ENCODE data around the gene SNAP29. TPM values are rescaled to one million over a fixed set of nuclear protein-coding genes. Genes with fewer than 3 reads are reported as not detected.

The SNAP29 gene
- total RNA-seq, 1 experiment from 2014 or later: 17.2 TPM

DNA sequence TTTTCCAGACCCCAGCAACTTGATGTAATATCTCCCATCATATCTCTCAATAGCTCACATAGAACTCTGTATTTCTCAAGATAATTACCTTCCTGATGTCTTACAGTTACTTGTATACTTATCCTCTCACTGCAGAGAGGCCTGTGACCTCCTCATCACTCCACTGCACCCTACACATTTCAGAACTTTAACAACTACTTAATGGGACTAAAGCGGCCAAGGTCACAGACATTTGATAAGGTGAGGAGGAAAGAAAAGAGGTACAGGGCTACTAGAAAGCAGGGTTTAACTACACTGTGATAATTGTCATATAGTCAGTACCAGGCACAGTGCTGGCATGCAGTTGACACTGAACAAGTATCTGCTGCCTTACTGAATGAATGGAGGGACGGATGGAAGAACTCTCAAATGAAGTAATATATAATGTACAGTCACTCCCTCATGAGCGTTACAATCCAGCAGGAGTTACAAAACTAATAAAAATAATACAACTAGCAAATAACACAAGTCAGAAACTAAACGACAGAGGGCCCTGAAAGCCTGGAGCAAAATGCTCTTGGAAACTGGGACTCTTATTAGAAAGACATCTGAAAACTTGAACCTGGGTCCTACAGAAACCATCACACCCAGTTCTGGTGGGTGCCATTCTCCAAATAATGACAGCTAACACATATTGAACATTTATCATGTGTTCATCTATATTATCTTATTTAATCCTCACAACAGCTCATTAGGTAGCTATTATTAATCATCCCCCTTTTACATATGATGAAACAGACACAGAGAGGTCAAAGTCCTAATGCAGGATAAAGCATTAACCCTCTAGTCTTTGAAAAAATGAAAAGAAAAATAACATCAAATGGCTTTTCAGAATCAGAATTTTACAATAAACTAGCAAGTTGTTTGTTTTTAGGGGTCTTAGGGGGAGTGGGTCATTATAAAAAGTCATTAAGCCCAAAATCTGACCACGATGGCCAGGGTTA, 14.5 kb upstream of the SNAP29 start:
- Histone ChIP-seq H3K27me3 (replicated peaks) (no peaks in the 10 kb centered on the region), H3K36me3 (no peaks in the 10 kb centered on the region), H3K4me1 (replicated peaks) (no peaks in the 10 kb centered on the region), H3K27ac (no peak overlapping the region), H3K9me3 (replicated peaks) (no peaks in the 10 kb centered on the region; the same call in none of the 2 replicates), H3K4me3 (no peak overlapping the region)
- DNase-seq (ENCODE audit: low read depth in 1 of 2, low spot score in 2 of 2): no peak

DNA sequence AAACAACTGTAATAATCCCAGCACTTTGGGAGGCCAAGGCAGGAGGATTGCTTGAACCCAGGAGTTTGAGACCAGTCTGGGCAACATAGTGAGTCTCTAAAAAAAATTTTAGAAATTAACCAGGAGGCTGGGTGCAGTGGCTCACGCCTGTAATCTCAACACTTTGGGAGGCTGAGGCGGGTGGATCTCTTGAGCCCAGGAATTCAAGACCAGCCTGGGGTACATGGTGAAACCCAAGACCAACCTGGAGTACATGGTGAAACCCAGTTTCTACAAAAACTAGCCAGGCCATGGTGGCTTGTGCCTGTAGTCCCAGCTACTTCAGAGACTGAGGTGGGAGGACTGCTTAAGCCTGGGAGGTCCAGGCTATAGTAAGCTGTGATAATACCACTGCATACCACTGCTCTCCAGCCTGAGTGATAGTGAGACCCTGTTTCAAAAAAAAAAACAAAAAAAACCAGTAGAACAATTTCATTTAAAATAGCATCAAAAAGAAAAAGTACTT, 11.4 kb upstream of the SNAP29 start:
- no peak overlapping the region for H3K27ac ChIP-seq
- no peak for DNase-seq (ENCODE audit: low read depth in 1 of 2, low spot score in 2 of 2)
- H3K4me3 ChIP-seq: no peak overlapping the region
- H3K9me3 ChIP-seq (replicated peaks): no peaks in the 10 kb centered on the region; the same call in none of the 2 replicates
- H3K4me1 ChIP-seq (replicated peaks): no peaks in the 10 kb centered on the region
- H3K27me3 ChIP-seq (replicated peaks): no peaks in the 10 kb centered on the region
- H3K36me3 ChIP-seq: no peaks in the 10 kb centered on the region

DNA sequence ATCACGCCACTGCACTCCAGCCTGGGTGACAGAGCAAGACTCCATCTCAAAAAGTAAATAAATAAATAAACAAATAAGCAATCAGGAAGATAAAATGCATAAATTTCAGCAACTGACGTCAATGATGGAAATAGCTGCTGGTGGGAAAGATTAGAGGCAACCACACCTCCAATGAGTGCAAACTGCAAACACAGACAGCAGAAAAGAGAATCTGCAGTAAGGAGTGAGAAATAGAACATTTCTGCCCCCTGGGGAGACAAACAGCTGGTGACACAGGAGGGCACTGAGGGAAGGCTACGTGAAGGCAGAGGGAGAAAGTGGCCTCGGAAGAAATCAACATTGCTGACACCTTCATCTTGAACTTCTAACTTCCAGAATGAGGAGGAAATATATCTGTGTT, 6.7 kb upstream of the SNAP29 start:
- H3K27ac ChIP-seq: no peak overlapping the region
- no peaks in the 10 kb centered on the region for H3K27me3 ChIP-seq (replicated peaks)
- H3K4me3 ChIP-seq: no peak overlapping the region
- peaks cover 2% of the 10 kb centered on the region for H3K4me1 ChIP-seq (replicated peaks)
- no peak for DNase-seq (ENCODE audit: low read depth in 1 of 2, low spot score in 2 of 2)
- no peaks in the 10 kb centered on the region for H3K9me3 ChIP-seq (replicated peaks)
- no peaks in the 10 kb centered on the region for H3K36me3 ChIP-seq

DNA sequence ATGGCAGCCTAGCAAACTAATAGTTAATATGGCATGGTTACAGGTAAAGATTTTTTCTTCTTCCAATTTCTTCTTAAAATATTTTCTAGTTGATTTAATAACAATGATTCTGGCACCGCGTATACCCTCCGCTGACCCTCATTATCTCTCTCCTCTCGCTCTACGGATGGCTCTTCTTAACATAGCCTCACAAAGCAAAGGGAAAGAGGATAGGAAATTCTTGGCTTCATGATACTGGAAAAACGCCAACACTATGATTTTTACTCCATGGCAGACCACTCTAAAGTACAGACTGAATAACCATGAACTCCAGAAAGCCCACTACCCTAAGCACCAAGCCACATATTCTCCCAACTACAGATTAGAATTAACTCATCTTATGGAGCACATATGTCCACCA, 6.3 kb upstream of the SNAP29 start:
- Histone ChIP-seq H3K36me3 (no peaks in the 10 kb centered on the region), H3K27me3 (replicated peaks) (no peaks in the 10 kb centered on the region), H3K27ac (no peak overlapping the region), H3K9me3 (replicated peaks) (no peaks in the 10 kb centered on the region), H3K4me3 (no peak overlapping the region), H3K4me1 (replicated peaks) (peaks cover 7% of the 10 kb centered on the region)
- DNase-seq (ENCODE audit: low read depth in 1 of 2, low spot score in 2 of 2): no peak

GRCh38 chr22:20853236-20853660, 5.6 kb upstream of the SNAP29 start:
- no peaks in the 10 kb centered on the region; the same call in 1 of the 2 replicates for H3K36me3 ChIP-seq
- peaks cover 11% of the 10 kb centered on the region for H3K4me1 ChIP-seq (replicated peaks)
- no peak overlapping the region for H3K27ac ChIP-seq
- no peak for DNase-seq (ENCODE audit: low read depth in 1 of 2, low spot score in 2 of 2)
- H3K9me3 ChIP-seq (replicated peaks): no peaks in the 10 kb centered on the region
- H3K27me3 ChIP-seq (replicated peaks): no peaks in the 10 kb centered on the region
- no peak overlapping the region for H3K4me3 ChIP-seq

DNA sequence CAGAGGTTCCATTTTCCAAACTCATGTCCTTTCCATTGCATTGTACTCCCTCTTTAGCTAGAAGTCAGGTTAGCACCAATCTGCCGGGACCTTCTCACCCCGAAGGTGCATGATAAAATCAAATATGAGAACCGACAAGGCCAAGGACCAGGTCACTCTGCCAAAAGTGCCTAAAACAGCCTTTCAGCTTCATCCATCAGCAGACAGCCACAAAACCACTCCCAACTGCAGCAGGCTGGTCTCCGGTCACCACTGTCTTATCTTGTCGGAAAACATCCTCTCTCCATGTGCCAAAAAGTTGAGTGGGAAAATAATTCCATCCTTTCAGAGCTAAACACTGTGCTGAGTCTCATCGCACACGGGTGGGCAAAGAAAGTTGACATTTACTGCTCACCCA, 1.6 kb upstream of the SNAP29 start:
- H3K36me3 ChIP-seq: peaks cover 16% of the 10 kb centered on the region
- H3K27ac ChIP-seq: no peak overlapping the region
- DNase-seq (ENCODE audit: low read depth in 1 of 2, low spot score in 2 of 2): no peak
- no peaks in the 10 kb centered on the region for H3K27me3 ChIP-seq (replicated peaks)
- H3K9me3 ChIP-seq (replicated peaks): no peaks in the 10 kb centered on the region
- H3K4me3 ChIP-seq: no peak overlapping the region; the same call in 1 of the 2 replicates
- peaks cover 16% of the 10 kb centered on the region for H3K4me1 ChIP-seq (replicated peaks)

DNA sequence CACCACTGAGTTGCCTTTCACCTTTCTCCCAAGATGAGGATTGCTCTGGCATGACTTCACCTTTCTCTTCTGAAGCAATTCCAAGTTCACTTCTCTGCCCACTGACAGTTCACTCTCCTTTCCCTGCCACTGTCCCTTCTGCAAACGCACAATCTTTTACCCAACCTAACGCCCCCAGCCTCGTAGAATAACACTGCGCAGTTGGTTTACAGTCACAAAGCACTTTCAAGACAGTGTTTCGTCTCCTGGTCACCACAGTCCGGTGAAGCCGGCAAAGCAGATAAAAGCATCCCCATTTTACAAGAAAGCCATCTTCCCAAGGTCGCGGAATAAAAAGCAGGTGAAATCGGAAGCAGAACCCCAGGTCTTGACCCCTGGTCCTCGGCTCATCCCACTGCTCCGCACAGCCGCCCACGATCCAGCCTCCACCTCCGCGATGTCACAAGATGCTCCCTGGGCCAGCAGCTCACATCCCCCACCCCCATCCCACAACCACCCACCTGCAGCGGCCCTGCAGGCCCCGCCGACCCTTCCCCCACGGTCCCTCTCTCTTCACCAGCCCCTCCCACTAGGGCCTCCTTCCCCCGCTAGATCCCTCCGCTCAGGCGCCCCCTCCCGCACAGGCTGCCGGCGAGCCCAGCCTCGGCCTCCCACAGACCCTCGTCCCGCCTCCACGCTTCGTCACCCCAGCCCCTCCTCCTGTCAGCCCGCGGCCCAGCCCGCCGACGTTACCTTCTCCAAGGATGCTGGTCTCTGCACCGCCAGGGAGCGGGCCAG, 781 bp upstream of the SNAP29 start:
- peak; percentile 81 to 92 for DNase-seq (ENCODE audit: low read depth in 1 of 2, low spot score in 2 of 2)
- Histone ChIP-seq H3K27ac (peak overlapping the region; percentile 72), H3K4me3 (peak overlapping the region; percentile 95), H3K9me3 (replicated peaks) (no peaks in the 10 kb centered on the region), H3K4me1 (replicated peaks) (peaks cover 16% of the 10 kb centered on the region), H3K36me3 (peaks cover 16% of the 10 kb centered on the region), H3K27me3 (replicated peaks) (no peaks in the 10 kb centered on the region)

GRCh38 chr22:20859615-20860014, 808 bp downstream of the SNAP29 start:
- Histone ChIP-seq H3K4me3 (peak overlapping the region; percentile 95), H3K27ac (no peak overlapping the region), H3K27me3 (replicated peaks) (no peaks in the 10 kb centered on the region), H3K36me3 (peaks cover 24% of the 10 kb centered on the region), H3K4me1 (replicated peaks) (peaks cover 16% of the 10 kb centered on the region), H3K9me3 (replicated peaks) (no peaks in the 10 kb centered on the region)
- DNase-seq (ENCODE audit: low read depth in 1 of 2, low spot score in 2 of 2): no peak

DNA sequence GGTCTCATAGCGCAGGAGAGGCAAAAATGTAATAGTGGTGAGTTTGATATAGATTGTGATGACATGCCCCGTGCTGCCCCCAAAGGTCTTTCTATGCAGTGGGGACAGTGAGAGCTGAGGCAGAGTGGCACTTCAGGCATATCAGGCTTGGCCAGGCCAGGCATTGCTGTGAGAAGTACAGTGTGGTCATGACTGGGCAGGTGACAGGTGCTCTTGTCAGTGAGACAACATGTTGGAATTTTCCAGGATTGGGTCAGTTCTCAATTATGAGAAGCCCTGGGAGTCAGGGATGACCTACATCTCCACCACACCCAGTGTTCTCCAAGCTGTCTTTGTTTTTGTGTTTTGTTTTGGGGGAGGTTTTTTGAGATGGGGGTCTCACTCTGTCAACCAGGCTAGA, 3.7 kb downstream of the SNAP29 start:
- no peak for DNase-seq (ENCODE audit: low read depth in 1 of 2, low spot score in 2 of 2)
- Histone ChIP-seq H3K4me3 (no peak overlapping the region), H3K27me3 (replicated peaks) (no peaks in the 10 kb centered on the region), H3K27ac (no peak overlapping the region), H3K4me1 (replicated peaks) (peaks cover 9% of the 10 kb centered on the region), H3K9me3 (replicated peaks) (no peaks in the 10 kb centered on the region), H3K36me3 (peaks cover 40% of the 10 kb centered on the region)

- no peak for DNase-seq (ENCODE audit: low read depth in 1 of 2, low spot score in 2 of 2)
- H3K36me3 ChIP-seq: peaks cover 43% of the 10 kb centered on the region
Measured at GRCh38 chr22:20863366-20863765, 4.6 kb downstream of the SNAP29 start.

GRCh38 chr22:20864186-20864908, 5.5 kb downstream of the SNAP29 start:
- Histone ChIP-seq H3K27me3 (replicated peaks) (no peaks in the 10 kb centered on the region), H3K27ac (no peak overlapping the region), H3K4me3 (no peak overlapping the region), H3K9me3 (replicated peaks) (no peaks in the 10 kb centered on the region), H3K36me3 (peaks cover 38% of the 10 kb centered on the region), H3K4me1 (replicated peaks) (peaks cover 5% of the 10 kb centered on the region)
- DNase-seq (ENCODE audit: low read depth in 1 of 2, low spot score in 2 of 2): no peak

More at GRCh38 chr22:20863366-20863765, 4.6 kb downstream of the SNAP29 start:
- H3K4me3 ChIP-seq: no peak overlapping the region
- H3K9me3 ChIP-seq (replicated peaks): no peaks in the 10 kb centered on the region
- H3K4me1 ChIP-seq (replicated peaks): peaks cover 5% of the 10 kb centered on the region
- H3K27me3 ChIP-seq (replicated peaks): no peaks in the 10 kb centered on the region
- H3K27ac ChIP-seq: no peak overlapping the region

- H3K27ac ChIP-seq: no peak overlapping the region
- H3K36me3 ChIP-seq: peaks cover 40% of the 10 kb centered on the region
- no peaks in the 10 kb centered on the region for H3K27me3 ChIP-seq (replicated peaks)
- no peak for DNase-seq (ENCODE audit: low read depth in 1 of 2, low spot score in 2 of 2)
- H3K9me3 ChIP-seq (replicated peaks): no peaks in the 10 kb centered on the region
- no peak overlapping the region for H3K4me3 ChIP-seq
- no peaks in the 10 kb centered on the region for H3K4me1 ChIP-seq (replicated peaks)
Measured at GRCh38 chr22:20865331-20865730, 6.5 kb downstream of the SNAP29 start.

GRCh38 chr22:20865875-20866445, 7.2 kb downstream of the SNAP29 start:
- Histone ChIP-seq H3K36me3 (peaks cover 46% of the 10 kb centered on the region), H3K27ac (no peak overlapping the region), H3K4me3 (no peak overlapping the region), H3K9me3 (replicated peaks) (no peaks in the 10 kb centered on the region), H3K4me1 (replicated peaks) (no peaks in the 10 kb centered on the region), H3K27me3 (replicated peaks) (no peaks in the 10 kb centered on the region)
- no peak for DNase-seq (ENCODE audit: low read depth in 1 of 2, low spot score in 2 of 2)
